ENCODE measurements around the gene PAPSS2.

DNA sequence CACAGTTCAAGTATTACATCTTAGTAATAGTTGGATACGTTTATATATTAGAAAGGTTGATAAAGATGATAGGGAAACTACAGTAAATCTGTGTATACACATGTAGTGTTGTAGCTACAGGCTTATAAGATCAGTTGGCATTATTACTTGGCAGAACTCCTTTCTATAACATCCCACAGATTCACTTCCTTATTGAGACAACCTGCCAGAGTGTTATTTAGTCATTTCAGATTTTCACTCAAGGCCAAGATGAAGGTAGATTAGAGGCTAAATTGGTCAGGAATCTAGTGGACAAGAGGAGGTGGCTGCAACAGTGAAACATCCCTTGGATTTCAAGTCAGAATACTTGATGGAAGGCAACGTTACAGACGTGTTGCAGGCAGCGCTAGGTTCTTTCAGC is 63.0 kb downstream of the PAPSS2 start:
- TF ChIP-seq POLR2AphosphoS5 (IDR thresholded peaks at IDR 0.05; ENCODE audit: borderline replicate concordance, low read depth, low read length) (no peak), EZH2 (IDR thresholded peaks at IDR 0.05) (no peak)

All from SK-N-MC (cell line).